ENCODE data around the gene KCNJ15.
"Not testable (repeated sequence)": the region's sequence is repeated elsewhere in the genome, so short reads cannot be mapped to it uniquely, and the experiment has no call there.

Gene KCNJ15

GRCh38 chr21:38256599-38257302 is at the start of gene KCNJ15:
KCNJ15 (plus strand) TSS chr21:38256991; CDS start chr21:38299262, 42,271 bp downstream.
- no peak for DNase-seq (ENCODE audit: low read depth in 2 of 3, low spot score in 1 of 3)

GRCh38 chr21:38208118-38208517 is 48.7 kb upstream of the KCNJ15 start:
- no peak for DNase-seq (ENCODE audit: low read depth in 2 of 3, low spot score in 1 of 3)

DNA sequence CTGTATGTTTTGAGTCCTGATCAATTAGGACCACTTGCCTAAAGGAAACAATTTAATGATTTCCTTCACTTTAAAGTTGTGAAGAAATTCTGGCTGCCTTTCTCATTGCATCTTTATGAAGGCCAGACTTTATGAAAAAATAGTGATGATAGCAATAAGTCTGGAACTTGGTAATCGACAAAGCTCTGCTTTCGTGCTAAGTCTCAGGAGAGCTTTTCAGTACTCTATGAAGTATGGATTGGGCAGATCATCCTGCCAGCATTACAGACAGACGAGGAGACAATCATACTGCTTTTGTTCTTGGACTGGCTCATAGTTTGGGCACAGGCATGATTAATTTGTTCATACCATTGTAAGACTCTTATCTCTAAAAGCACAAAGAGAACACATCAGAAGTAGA is 45.5 kb upstream of the KCNJ15 start:
- DNase-seq (ENCODE audit: low read depth in 2 of 3, low spot score in 1 of 3), result no peak

DNA sequence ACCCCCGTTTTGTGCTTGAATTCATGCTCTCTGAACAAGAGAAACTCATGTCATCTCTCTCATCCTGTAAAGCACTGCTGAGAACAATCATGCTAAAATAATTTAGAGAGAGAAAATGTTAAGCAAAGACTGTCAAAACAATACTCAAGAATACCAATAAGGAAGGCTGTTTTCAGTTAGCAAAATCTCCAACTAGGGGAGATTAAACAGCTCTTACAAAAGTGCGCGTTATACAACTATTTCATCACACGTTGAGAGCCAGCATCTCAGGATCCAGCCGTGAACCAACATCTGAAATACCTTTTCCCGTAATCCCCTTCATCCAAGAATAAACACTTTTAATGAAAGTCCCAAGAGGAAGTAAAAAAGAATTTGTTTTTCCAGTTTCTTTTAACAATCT is 44.1 kb upstream of the KCNJ15 start:
- DNase-seq (ENCODE audit: low read depth in 2 of 3, low spot score in 1 of 3), result no peak

GRCh38 chr21:38219049-38219628 is 37.7 kb upstream of the KCNJ15 start:
- peak; percentile 44 to 70 (median 56) for DNase-seq (ENCODE audit: low read depth in 2 of 3, low spot score in 1 of 3)

DNA sequence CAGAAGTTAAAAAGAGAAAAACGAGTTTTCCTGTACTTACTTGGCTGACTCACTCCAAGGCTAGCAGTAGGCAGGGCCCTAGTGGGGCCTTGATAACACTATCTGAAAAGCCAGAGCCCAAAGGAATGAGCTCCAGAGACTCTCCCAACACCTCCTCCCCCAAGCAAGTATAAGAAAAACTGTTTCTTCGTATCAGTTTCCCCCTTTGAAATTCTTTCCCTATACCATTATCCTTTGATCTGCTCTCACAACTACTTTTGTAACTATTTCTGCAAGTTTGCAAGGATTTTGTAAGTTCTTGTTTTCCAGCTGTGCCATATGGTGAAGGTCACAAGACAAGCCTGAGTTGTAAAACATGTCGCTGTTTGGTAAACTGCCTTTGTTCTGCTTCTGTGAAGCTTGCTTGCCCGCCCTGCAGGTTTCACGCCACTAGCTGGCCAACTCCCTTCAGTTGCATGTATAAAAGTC is 36.5 kb upstream of the KCNJ15 start:
- no peak for DNase-seq (ENCODE audit: low read depth in 2 of 3, low spot score in 1 of 3)

- no peak for DNase-seq (ENCODE audit: low read depth in 2 of 3, low spot score in 1 of 3)
Observed at GRCh38 chr21:38221594-38221993, 35.2 kb upstream of the KCNJ15 start.

DNA sequence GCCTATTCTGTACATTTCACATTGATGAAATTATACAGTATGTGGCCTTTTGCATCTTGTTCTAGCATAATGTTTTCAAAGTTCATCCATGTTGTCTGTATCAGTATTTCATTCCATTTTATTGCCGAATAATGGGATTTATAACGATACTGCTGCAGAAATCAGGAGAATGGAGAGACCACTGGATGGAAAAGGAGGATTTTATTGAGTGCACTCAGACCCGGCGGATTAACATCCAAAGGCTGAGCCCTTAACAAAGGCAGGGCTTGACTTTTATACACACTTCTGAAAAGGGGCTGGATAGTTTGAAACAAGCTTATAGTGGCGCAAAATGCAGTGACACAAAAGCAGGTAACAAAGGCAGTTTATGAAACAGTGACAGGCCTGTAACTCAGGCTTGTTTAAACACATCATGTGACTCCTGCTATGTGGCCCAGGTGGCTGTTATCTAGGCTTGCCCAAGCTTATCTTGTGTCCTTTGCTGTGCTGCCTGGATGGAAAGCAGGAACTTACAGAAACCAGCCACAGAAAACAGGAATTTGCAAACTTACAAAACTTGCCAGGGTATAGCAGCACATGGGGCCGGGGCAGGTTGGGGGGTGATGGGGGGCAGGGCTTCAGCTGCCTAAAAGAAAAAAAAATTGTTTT is 32.8 kb upstream of the KCNJ15 start:
- no peak for DNase-seq (ENCODE audit: low read depth in 2 of 3, low spot score in 1 of 3)

GRCh38 chr21:38227401-38227800 is 29.4 kb upstream of the KCNJ15 start:
- DNase-seq (ENCODE audit: low read depth in 2 of 3, low spot score in 1 of 3), result no peak

GRCh38 chr21:38228115-38228514 is 28.7 kb upstream of the KCNJ15 start:
- DNase-seq (ENCODE audit: low read depth in 2 of 3, low spot score in 1 of 3), result no peak

GRCh38 chr21:38228537-38228936 is 28.3 kb upstream of the KCNJ15 start:
- no peak for DNase-seq (ENCODE audit: low read depth in 2 of 3, low spot score in 1 of 3)

GRCh38 chr21:38229260-38229877 is 27.4 kb upstream of the KCNJ15 start:
- DNase-seq (ENCODE audit: low read depth in 2 of 3, low spot score in 1 of 3), result no peak

DNA sequence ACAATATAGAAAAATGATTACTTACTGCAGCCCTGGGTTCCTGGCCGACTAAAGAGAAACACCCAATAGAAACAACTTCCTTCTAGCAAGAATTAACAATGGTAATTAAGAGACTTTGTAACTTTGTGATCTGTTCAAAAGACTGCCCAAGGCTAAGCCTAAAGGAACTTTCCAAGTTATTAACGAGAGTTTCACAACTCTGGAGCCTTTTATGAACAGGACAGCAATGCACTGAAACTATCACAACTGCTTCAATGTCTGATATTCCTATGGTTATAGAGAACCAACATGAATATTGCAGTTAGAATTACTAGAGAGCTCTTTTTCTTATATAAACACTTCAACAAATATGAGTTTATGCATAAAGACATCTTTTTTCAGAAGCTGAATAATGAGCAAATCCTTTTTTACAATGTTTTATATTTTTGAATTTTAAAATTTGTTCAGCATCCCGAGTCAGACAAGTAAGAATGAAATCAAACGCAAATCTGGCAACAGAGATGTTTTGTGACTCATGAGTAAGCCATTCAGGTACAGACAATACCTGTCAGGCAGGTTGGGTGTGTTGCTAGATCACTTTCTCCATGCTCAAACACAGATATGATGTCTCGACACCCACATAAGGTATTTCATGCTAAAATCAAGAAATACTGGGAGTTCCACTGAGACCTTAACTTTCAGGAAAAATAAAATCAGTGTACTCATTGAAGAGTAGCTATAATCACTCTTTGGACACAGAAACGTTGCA is 22.2 kb upstream of the KCNJ15 start:
- DNase-seq (ENCODE audit: low read depth in 2 of 3, low spot score in 1 of 3), result no peak

DNA sequence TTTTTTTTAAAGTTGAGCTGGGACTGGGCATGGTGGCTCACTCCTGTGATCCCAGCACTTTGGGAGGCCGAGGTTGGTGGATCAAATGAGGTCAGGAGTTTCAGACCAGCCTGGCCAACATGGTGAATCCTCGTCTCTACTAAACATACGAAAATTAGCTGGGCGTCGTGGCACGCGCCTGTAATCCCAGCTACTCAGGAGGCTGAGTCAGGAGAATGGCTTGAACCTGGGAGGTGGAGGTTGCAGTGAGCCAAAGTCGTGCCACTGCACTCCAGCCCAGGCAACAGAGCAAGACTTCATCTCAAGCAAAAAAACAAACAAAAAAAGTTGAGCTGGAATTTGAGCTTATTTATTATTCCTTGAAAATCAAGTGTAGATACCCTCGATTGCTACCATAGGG is 21.5 kb upstream of the KCNJ15 start:
- not testable (repeated sequence) for DNase-seq (ENCODE audit: low read depth in 2 of 3, low spot score in 1 of 3)

DNA sequence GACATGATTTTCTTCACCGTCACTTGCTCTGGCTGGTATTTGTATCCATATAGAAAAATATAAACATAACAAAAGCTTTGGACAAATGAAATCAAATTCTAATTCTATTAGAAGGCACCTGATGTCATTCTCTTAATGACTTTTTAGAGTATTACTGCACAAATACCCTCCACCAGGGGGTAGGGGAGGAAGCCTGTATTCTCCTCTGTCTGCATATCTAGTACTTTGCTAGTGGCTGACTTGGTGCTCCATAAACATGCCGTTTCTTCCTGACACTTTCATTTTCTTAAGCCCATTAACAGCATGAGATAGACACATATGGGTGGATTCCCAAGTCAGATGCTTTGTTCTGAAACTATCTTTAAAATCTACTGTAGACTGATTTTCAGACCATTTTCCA is 20.6 kb upstream of the KCNJ15 start:
- no peak for DNase-seq (ENCODE audit: low read depth in 2 of 3, low spot score in 1 of 3)

DNA sequence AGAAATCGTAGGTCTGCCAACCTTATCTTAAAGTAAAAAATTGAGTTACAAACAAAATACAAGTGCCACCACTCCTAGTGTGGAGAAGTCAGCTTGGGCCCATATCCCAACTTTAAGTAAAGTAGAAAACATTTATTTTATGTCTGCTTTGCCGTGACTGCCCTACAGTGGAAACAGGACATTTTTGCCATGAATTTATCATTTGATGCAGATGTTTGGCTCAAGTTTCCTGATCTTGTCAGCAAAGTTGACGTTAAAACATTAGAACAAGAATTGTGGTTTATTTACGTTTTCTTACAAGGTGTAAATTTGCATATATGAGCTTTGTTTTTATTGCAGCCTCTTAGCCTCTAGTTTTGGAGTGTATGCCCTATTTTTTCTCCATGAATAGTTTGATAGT is 17.1 kb upstream of the KCNJ15 start:
- no peak for DNase-seq (ENCODE audit: low read depth in 2 of 3, low spot score in 1 of 3)

DNA sequence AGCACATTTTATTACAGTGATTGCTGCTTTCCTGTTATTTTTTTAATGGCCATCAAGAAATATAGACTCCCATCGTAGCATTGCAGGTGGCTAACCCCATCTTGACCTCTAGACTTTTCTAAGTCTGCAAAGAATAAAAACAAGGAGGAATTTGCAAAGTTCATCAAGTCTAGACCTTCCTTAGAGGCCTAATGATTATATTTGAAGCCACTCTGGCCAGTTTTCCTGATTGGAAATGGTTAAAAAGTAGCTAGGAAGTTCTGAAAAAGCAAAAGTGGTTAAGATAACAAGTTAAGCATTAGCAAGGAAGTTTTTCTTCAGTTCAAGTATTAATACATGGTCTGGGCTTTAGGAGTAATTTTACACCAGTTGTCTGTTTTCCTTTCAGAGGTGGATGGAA is 16.7 kb upstream of the KCNJ15 start:
- no peak for DNase-seq (ENCODE audit: low read depth in 2 of 3, low spot score in 1 of 3)

DNA sequence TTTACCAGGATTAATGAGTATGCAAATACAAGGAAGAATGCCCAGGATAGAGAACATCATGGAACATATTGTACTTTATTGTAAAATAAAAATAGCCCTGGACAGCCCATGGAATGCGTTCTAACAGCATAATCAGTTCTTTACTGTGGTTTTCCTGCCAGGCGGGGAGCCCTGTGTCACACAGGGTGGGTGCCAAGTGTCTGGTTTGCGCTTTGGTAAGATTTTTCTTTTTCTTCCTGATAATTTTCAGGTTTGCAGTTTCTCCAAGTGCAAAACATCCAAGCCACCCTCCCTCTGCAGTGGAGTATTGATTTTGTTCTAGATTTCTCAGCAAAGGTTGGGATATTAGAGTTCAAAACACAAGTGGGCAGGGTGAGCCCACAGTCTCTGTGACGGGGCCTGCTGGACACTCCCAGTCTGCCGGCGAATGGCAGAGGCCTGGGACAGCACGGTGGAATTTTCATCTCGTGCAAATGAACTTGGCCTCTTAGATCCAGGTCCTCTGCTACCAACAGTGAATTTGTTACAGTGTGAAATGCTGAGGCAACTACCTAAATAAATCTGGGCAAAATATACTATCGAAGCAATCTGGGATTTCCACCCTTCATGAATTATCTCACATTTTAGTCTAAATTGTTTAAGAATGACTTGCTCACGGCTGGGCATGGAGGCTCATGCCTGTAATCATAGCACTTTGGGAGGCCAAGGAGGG is 15.6 kb upstream of the KCNJ15 start:
- DNase-seq (ENCODE audit: low read depth in 2 of 3, low spot score in 1 of 3), result no peak

DNA sequence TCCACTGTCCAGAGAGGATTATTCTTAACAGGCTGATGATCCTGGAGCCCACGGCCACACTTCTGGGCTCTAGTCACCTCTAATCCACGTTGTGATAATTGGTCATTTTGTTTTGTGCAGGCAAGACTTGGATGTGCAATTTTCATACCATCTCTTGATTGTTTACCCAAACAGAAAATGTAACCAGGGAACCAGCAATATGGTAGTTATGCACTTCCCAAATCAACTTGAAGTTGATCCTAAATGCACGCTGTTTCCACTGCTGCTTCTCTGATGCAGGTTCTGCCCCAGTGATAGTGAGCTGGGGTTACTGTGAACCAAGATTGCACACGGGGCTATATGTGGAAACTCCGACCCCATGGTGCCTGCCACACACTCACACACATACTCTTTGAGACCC is 14.7 kb upstream of the KCNJ15 start:
- no peak for DNase-seq (ENCODE audit: low read depth in 2 of 3, low spot score in 1 of 3)

GRCh38 chr21:38243732-38244406 is 12.9 kb upstream of the KCNJ15 start:
- no peak for DNase-seq (ENCODE audit: low read depth in 2 of 3, low spot score in 1 of 3)

Measured in stimulated activated CD4-positive, alpha-beta T cell treated with anti-CD3 and anti-CD28 coated beads, Interleukin-12 subunit alpha, Interleukin-12 subunit beta, amount 100 ng/mL, for 48 hours (primary cell).